Endothelial cell (in vitro differentiated cells): Measurements from ENCODE around the gene FLT1. TPM values are rescaled to one million over a fixed set of nuclear protein-coding genes. Genes with fewer than 3 reads are reported as not detected.
A peak's percentile ranks its signal among the peaks of the same experiment; 100 is the strongest.

ENCODE experiments used
- DNase-seq: peaks from one replicate; pipeline ENCODE4 v3.0.0; 2021; ENCODE audit warnings: low spot score
- H3K27ac Mint-ChIP-seq: one replicate; pipeline ENCODE4 v1.8.0; 2021; ENCODE audit warnings: mixed read lengths, inconsistent platforms; ENCODE audit not compliant: unreplicated experiment
- H3K27me3 Mint-ChIP-seq: one replicate; pipeline ENCODE4 v1.8.0; 2021; ENCODE audit warnings: mild to moderate bottlenecking, moderate library complexity, mixed read lengths, inconsistent platforms; ENCODE audit not compliant: unreplicated experiment
- H3K36me3 Mint-ChIP-seq: one replicate; pipeline ENCODE4 v1.8.0; 2021; ENCODE audit warnings: mild to moderate bottlenecking, low read depth, mixed read lengths, inconsistent platforms; ENCODE audit not compliant: unreplicated experiment
- H3K4me1 Mint-ChIP-seq: one replicate; pipeline ENCODE4 v1.8.0; 2021; ENCODE audit warnings: mild to moderate bottlenecking, mixed read lengths, inconsistent platforms; ENCODE audit not compliant: unreplicated experiment
- H3K4me3 Mint-ChIP-seq: one replicate; pipeline ENCODE4 v1.8.0; 2021; ENCODE audit warnings: mild to moderate bottlenecking, mixed read lengths, inconsistent platforms; ENCODE audit not compliant: unreplicated experiment
- H3K9me3 Mint-ChIP-seq: one replicate; pipeline ENCODE4 v1.8.0; 2021; ENCODE audit warnings: mixed read lengths, inconsistent platforms; ENCODE audit not compliant: unreplicated experiment
- total RNA-seq: library from RNA; stranded (reverse); fragmentation: NEBNext Ultra II Directional; extraction: Animal tissue kit (Norgen Biotek cat#: 25700); gene quantifications from one replicate; pipeline ENCODE4 v1.2.1, GENCODE V29; 2021; ENCODE audit not compliant: unreplicated experiment
- TF ChIP-seq, protein P1 (sequence below): fragments of 200-600 bp; sonication (generic); IDR thresholded peaks from one replicate; pipeline ENCODE4 v1.5.0; 2021; ENCODE audit warnings: antibody characterized with exemption; ENCODE audit not compliant: unreplicated experiment

Gene FLT1
- total RNA-seq, 1 donor from 2014 or later = 759 TPM

DNA sequence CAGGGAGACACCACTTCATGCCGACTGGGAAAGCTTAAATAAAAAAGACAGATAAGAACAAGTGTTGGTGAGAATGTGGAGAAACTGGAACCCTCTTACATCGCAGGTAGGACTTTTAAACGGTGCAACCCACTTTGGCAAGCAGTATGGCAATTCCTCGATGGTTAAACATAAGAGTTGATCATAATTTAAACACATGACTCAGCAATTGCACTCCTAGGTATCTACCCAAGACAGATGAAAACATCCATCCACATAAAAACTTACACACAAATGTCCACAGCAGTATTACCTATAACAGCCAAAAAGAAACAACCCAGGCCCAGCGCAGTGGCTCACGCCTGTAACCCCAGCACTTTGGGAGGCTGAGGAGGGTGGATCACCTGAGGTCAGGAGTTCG is 21.9 kb downstream of the FLT1 start:
- Mint-ChIP-seq H3K36me3 (peaks cover 56% of the 10 kb centered on the region), H3K9me3 (no peaks in the 10 kb centered on the region), H3K27ac (peak overlapping the region; percentile 15), H3K27me3 (peaks cover 6% of the 10 kb centered on the region), H3K4me3 (peak overlapping the region; percentile 8), H3K4me1 (peaks cover 67% of the 10 kb centered on the region)
- no peak for DNase-seq
- TF ChIP-seq, protein P1, sequence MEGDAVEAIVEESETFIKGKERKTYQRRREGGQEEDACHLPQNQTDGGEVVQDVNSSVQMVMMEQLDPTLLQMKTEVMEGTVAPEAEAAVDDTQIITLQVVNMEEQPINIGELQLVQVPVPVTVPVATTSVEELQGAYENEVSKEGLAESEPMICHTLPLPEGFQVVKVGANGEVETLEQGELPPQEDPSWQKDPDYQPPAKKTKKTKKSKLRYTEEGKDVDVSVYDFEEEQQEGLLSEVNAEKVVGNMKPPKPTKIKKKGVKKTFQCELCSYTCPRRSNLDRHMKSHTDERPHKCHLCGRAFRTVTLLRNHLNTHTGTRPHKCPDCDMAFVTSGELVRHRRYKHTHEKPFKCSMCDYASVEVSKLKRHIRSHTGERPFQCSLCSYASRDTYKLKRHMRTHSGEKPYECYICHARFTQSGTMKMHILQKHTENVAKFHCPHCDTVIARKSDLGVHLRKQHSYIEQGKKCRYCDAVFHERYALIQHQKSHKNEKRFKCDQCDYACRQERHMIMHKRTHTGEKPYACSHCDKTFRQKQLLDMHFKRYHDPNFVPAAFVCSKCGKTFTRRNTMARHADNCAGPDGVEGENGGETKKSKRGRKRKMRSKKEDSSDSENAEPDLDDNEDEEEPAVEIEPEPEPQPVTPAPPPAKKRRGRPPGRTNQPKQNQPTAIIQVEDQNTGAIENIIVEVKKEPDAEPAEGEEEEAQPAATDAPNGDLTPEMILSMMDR = no peak

DNA sequence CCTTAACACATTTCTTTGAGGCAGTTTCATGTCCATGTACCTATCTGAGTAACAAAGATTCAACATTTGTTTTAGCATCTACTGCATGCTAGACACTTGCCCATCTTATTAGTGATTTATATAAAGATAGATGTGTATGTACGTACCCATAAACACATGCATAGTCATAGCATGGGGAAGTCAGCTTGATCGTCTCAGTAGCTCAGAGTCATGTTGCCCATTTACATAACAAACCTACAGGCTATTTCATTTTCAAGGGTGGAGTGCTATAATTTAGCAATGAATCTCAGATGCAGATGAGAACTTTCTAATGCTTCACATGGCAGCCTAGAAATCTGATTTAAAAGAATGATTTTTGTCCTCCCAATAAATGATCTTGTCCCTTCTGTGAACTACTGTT is 23.5 kb downstream of the FLT1 start:
- TF ChIP-seq, protein P1 = no peak
- no peak overlapping the region for H3K27ac Mint-ChIP-seq
- H3K4me3 Mint-ChIP-seq = no peak overlapping the region
- DNase-seq = no peak
- peaks cover 57% of the 10 kb centered on the region for H3K36me3 Mint-ChIP-seq
- peaks cover 64% of the 10 kb centered on the region for H3K4me1 Mint-ChIP-seq
- H3K27me3 Mint-ChIP-seq = peaks cover 1% of the 10 kb centered on the region
- H3K9me3 Mint-ChIP-seq = no peaks in the 10 kb centered on the region

DNA sequence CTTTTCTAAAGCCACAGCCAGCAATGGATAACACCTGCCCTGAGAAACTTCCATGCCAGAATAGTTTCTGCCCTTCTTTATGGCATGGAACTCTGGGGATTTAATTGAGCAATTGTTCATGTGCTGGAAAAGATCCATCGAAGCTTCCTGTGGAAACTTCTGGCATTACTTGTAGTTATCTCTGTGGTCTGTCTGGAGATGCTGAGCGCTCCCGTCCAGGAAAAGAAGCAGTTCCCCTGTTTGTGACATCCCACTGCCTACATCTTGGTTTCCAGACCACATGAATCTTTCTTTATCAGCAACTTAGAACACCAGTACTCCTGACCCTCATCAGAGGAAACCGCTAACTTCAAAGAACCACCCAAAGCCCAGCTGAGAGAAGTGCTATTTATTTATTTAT is 24.6 kb downstream of the FLT1 start:
- TF ChIP-seq, protein P1 = no peak
- Mint-ChIP-seq H3K4me3 (peak overlapping the region; percentile 76), H3K9me3 (no peaks in the 10 kb centered on the region), H3K27me3 (peaks cover 1% of the 10 kb centered on the region), H3K27ac (no peak overlapping the region), H3K4me1 (peaks cover 68% of the 10 kb centered on the region), H3K36me3 (peaks cover 62% of the 10 kb centered on the region)
- DNase-seq = no peak

DNA sequence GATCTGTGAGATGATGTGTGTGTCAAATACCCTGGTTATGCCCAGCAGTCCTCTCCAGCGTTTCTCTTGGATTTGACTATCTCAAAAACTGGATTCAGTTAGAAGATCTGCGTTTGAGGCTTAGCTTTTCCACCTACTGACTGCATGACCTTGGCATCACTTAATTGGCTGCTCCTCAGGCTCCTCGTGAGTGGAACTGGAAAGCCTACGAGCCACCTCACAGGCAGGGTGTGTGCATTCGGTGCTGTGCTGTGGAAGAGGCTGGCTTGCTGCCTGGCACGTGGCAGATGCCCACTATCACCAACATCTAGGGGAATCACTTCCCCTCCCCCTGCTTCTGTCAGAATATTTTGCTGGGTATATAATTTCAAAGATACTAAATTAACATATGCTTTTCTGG is 25.6 kb downstream of the FLT1 start:
- Mint-ChIP-seq H3K27ac (peak overlapping the region; percentile 9), H3K36me3 (peaks cover 64% of the 10 kb centered on the region), H3K4me3 (no peak overlapping the region), H3K9me3 (no peaks in the 10 kb centered on the region), H3K4me1 (peaks cover 70% of the 10 kb centered on the region), H3K27me3 (peaks cover 3% of the 10 kb centered on the region)
- TF ChIP-seq, protein P1 = no peak
- no peak for DNase-seq

DNA sequence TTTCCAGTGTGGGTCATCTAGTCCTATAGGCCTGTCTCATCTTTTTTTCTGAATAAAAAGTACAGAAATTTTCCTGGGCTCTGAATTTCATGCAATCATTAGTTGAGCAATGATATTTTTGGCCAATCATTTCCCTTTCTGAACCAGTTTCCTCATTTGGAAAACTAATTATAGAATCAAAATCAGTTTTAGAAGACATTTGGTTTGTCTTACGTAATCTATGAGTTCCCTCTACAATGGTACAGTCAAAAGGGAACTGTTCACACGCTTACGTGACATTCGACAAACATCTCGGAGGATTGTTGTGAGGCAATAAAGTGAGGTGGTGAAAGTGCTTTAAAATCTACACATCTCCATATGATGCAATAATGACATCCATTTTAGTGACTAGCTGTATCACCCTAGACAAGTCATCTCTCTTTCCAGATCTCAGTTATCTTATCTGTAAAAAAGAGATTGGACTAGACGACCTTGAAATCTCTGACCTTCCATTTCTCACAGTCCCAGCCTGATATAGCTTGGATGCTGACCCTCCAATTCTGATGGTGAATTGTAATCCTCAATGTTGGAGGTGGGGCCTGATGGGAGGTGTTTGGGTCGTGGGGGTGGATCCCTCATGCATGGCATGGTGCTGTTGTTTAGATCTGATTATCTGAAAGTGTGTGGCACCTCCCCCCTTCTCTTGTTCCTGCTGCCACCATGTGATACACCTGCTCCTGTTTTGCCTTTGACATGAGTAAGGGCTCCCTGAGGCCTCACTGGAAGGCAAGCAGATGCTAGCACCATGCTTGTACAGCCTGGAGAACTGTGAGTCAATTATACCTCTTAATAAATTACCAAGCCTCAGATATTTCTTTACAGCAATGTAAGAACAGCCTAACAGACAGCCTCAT is 26.7 kb downstream of the FLT1 start:
- H3K27me3 Mint-ChIP-seq = peaks cover 3% of the 10 kb centered on the region

More for the DNA sequence above, 26.7 kb downstream of the FLT1 start:
- Mint-ChIP-seq H3K36me3 (peaks cover 64% of the 10 kb centered on the region), H3K27ac (no peak overlapping the region), H3K4me1 (peaks cover 71% of the 10 kb centered on the region), H3K4me3 (peak overlapping the region; percentile 56), H3K9me3 (no peaks in the 10 kb centered on the region)
- TF ChIP-seq, protein P1 = no peak
- DNase-seq = no peak
